Neural crest cell (in vitro differentiated cells): ENCODE data around the gene EHF. TPM values are rescaled to one million over a fixed set of nuclear protein-coding genes. Genes with fewer than 3 reads are reported as not detected.
A peak's percentile ranks its signal among the peaks of the same experiment; 100 is the strongest.

Experiments used
- DNase-seq: peaks from one replicate; pipeline ENCODE4 v3.0.0; 2021; ENCODE audit warnings: low read depth, mixed read lengths, low spot score
- H3K27ac Mint-ChIP-seq: one replicate; pipeline ENCODE4 v1.8.0; 2021; ENCODE audit warnings: mild to moderate bottlenecking, mixed read lengths; ENCODE audit not compliant: unreplicated experiment
- H3K27me3 Mint-ChIP-seq: 2 replicates; pipeline ENCODE4 v1.8.0; 2021; ENCODE audit warnings: low read depth, mild to moderate bottlenecking, mixed read lengths
- H3K36me3 Mint-ChIP-seq: 2 replicates; pipeline ENCODE4 v1.8.0; 2021; ENCODE audit warnings: low read depth, mild to moderate bottlenecking, mixed read lengths
- H3K4me1 Mint-ChIP-seq: 2 replicates; pipeline ENCODE4 v1.8.0; 2021; ENCODE audit warnings: mixed read lengths
- H3K4me3 Mint-ChIP-seq: one replicate; pipeline ENCODE4 v1.8.0; 2021; ENCODE audit warnings: mild to moderate bottlenecking, mixed read lengths
- H3K9me3 Mint-ChIP-seq: 2 replicates; pipeline ENCODE4 v1.8.0; 2021; ENCODE audit warnings: mixed read lengths
- CTCF ChIP-seq: fragments of 200-600 bp; sonication (generic); conservative IDR thresholded peaks from 2 replicates; pipeline ENCODE4 v1.5.0; 2021; ENCODE audit warnings: antibody characterized with exemption, mild to moderate bottlenecking
- total RNA-seq: library from RNA; stranded (reverse); gene quantifications from 2 replicates; pipeline ENCODE4 v1.2.1, GENCODE V29; 2021

EHF gene
- total RNA-seq, 1 donor from 2014 or later = not detected

GRCh38 chr11:34583818-34584217 lies 37.1 kb upstream of the EHF start:
- Mint-ChIP-seq H3K4me3 (no peak overlapping the region), H3K4me1 (peaks cover 9% of the 10 kb centered on the region), H3K9me3 (peaks cover 2% of the 10 kb centered on the region), H3K27ac (no peak overlapping the region), H3K27me3 (peaks cover 13% of the 10 kb centered on the region), H3K36me3 (no peaks in the 10 kb centered on the region)
- no peak for TF ChIP-seq CTCF
- DNase-seq = no peak

GRCh38 chr11:34585304-34585734 lies 35.6 kb upstream of the EHF start:
- H3K4me3 Mint-ChIP-seq = no peak overlapping the region
- no peak overlapping the region for H3K27ac Mint-ChIP-seq
- peaks cover 9% of the 10 kb centered on the region for H3K4me1 Mint-ChIP-seq
- no peaks in the 10 kb centered on the region for H3K36me3 Mint-ChIP-seq
- peaks cover 2% of the 10 kb centered on the region for H3K9me3 Mint-ChIP-seq
- DNase-seq = no peak
- TF ChIP-seq CTCF = no peak
- peaks cover 3% of the 10 kb centered on the region for H3K27me3 Mint-ChIP-seq

GRCh38 chr11:34585735-34586487 lies 35.0 kb upstream of the EHF start:
- H3K4me1 Mint-ChIP-seq = peaks cover 9% of the 10 kb centered on the region
- no peak overlapping the region for H3K4me3 Mint-ChIP-seq
- TF ChIP-seq CTCF = peak; percentile 81
- DNase-seq = no peak
- peak overlapping the region; percentile 21 for H3K27ac Mint-ChIP-seq
- H3K9me3 Mint-ChIP-seq = peaks cover 2% of the 10 kb centered on the region
- H3K36me3 Mint-ChIP-seq = no peaks in the 10 kb centered on the region
- no peaks in the 10 kb centered on the region for H3K27me3 Mint-ChIP-seq

- Mint-ChIP-seq H3K4me1 (peaks cover 9% of the 10 kb centered on the region), H3K27me3 (no peaks in the 10 kb centered on the region), H3K27ac (peak overlapping the region; percentile 21), H3K9me3 (peaks cover 2% of the 10 kb centered on the region), H3K36me3 (no peaks in the 10 kb centered on the region), H3K4me3 (no peak overlapping the region)
- no peak for TF ChIP-seq CTCF
- peak; percentile 9 for DNase-seq
These were observed 34.2 kb upstream of the EHF start for GRCh38 chr11:34586488-34587281.

- Mint-ChIP-seq H3K27me3 (no peaks in the 10 kb centered on the region), H3K4me1 (peaks cover 9% of the 10 kb centered on the region), H3K36me3 (no peaks in the 10 kb centered on the region), H3K27ac (no peak overlapping the region), H3K9me3 (peaks cover 2% of the 10 kb centered on the region), H3K4me3 (no peak overlapping the region)
- DNase-seq = no peak
- TF ChIP-seq CTCF = no peak
These were observed 33.6 kb upstream of the EHF start for GRCh38 chr11:34587282-34587677.
